NB4 (cell line): ENCODE results near the gene VASH1.
A peak's percentile ranks its signal among the peaks of the same experiment; 100 is the strongest.
"Not testable (repeated sequence)": the region's sequence is repeated elsewhere in the genome, so short reads cannot be mapped to it uniquely, and the experiment has no call there.

Experiments used
- DNase-seq: peaks from one replicate; pipeline ENCODE4 v3.0.0; 2010; ENCODE audit warnings: low read depth
- H3K4me3 ChIP-seq: one replicate; pipeline ENCODE4 v1.5.1; 2011; ENCODE audit warnings: mild to moderate bottlenecking, low read depth, low read length, moderate library complexity
- CTCF ChIP-seq: IDR thresholded peaks from one replicate; pipeline ENCODE4 v1.5.1; 2012; ENCODE audit warnings: low read depth, low read length
- MAX ChIP-seq: IDR thresholded peaks from 2 replicates; pipeline ENCODE4 v1.6.1; 2011; ENCODE audit warnings: low read depth, low read length
- MYC ChIP-seq: IDR thresholded peaks from 2 replicates; pipeline ENCODE4 v1.6.1; 2011; ENCODE audit warnings: low read depth, low read length
- POLR2A ChIP-seq: IDR thresholded peaks from 2 replicates; pipeline ENCODE4 v1.6.1; 2011; ENCODE audit warnings: mild to moderate bottlenecking; ENCODE audit not compliant: insufficient read length; ENCODE audit errors: extremely low read depth

VASH1 gene

GRCh38 chr14:76724651-76725550 is 36.4 kb upstream of the VASH1 start:
- H3K4me3 ChIP-seq = no peak overlapping the region
- DNase-seq = no peak
- TF ChIP-seq POLR2A (no peak), MYC (no peak), CTCF (no peak), MAX (no peak)

GRCh38 chr14:76726551-76726970 is 34.7 kb upstream of the VASH1 start:
- no peak overlapping the region for H3K4me3 ChIP-seq
- no peak for DNase-seq
- no peak for TF ChIP-seq MAX
- TF ChIP-seq CTCF = no peak
- no peak for TF ChIP-seq POLR2A
- no peak for TF ChIP-seq MYC

GRCh38 chr14:76727384-76727783 is 33.9 kb upstream of the VASH1 start:
- DNase-seq = no peak
- TF ChIP-seq MAX (no peak), MYC (no peak), CTCF (no peak), POLR2A (no peak)
- no peak overlapping the region for H3K4me3 ChIP-seq

GRCh38 chr14:76727901-76728300 is 33.4 kb upstream of the VASH1 start:
- TF ChIP-seq MAX = no peak
- no peak overlapping the region for H3K4me3 ChIP-seq
- no peak for DNase-seq

GRCh38 chr14:76729258-76729657 is 32.0 kb upstream of the VASH1 start:
- TF ChIP-seq POLR2A (no peak), CTCF (no peak), MYC (no peak), MAX (no peak)
- H3K4me3 ChIP-seq = no peak overlapping the region
- no peak for DNase-seq

GRCh38 chr14:76729953-76730505 is 31.2 kb upstream of the VASH1 start:
- no peak overlapping the region for H3K4me3 ChIP-seq
- DNase-seq = peak; percentile 28
- TF ChIP-seq MAX = no peak
- no peak for TF ChIP-seq MYC
- TF ChIP-seq CTCF = no peak
- TF ChIP-seq POLR2A = no peak

GRCh38 chr14:76734501-76734900 is 26.8 kb upstream of the VASH1 start:
- DNase-seq, H3K4me3 ChIP-seq: not testable (repeated sequence)
